DOHH2 (cell line): Measurements from ENCODE around the gene ARNT2.

Source experiments
- EZH2phosphoT487 ChIP-seq: fragments of 200-600 bp; sonication (generic); IDR thresholded peaks from 2 replicates; pipeline ENCODE4 v1.6.1; 2017; ENCODE audit warnings: borderline replicate concordance, mild to moderate bottlenecking, antibody characterized with exemption, low read length, moderate library complexity, mixed read lengths
- TF ChIP-seq, protein P1 (sequence below): fragments of 200-600 bp; sonication (generic); IDR thresholded peaks from one replicate; pipeline ENCODE4 v1.5.1; 2014; ENCODE audit warnings: antibody characterized with exemption, mild to moderate bottlenecking, low read depth, low read length; ENCODE audit not compliant: poor library complexity, severe bottlenecking

DNA sequence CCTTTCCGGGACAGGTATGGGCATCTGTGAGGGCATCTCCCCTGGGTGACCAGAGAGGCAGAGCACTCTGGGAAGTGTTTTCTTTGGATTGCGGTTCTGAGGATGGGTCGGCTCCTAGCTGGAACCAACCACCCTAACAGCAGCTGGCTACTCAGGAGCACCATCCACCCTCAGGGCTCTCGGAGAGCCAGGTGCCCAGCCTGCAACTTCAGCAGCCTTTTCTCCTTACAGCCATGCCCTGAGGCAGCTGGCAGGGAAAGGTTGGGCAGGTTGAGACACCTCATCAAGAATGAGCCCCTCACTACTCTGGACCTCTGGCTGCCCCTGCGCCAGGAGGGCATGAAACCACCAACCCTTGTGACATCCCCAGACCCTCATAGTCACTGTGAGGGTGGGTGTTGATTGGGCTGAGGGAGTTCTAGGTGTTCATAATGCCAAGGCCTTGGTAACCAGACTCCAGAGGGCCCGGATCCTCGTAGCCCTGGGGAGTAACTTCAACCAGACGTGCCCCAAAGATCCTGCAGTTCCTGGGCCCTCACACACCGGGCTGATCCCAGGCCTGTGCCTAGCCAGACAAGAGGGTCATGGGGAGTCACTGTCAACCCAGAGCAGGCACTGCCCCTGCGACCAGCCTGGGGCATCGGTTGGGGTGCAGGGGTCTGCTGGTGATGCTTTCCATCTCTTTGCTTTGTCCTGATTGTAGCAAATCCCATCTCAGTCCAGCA is 176.5 kb downstream of the ARNT2 start:
- TF ChIP-seq, protein P1, sequence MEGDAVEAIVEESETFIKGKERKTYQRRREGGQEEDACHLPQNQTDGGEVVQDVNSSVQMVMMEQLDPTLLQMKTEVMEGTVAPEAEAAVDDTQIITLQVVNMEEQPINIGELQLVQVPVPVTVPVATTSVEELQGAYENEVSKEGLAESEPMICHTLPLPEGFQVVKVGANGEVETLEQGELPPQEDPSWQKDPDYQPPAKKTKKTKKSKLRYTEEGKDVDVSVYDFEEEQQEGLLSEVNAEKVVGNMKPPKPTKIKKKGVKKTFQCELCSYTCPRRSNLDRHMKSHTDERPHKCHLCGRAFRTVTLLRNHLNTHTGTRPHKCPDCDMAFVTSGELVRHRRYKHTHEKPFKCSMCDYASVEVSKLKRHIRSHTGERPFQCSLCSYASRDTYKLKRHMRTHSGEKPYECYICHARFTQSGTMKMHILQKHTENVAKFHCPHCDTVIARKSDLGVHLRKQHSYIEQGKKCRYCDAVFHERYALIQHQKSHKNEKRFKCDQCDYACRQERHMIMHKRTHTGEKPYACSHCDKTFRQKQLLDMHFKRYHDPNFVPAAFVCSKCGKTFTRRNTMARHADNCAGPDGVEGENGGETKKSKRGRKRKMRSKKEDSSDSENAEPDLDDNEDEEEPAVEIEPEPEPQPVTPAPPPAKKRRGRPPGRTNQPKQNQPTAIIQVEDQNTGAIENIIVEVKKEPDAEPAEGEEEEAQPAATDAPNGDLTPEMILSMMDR, result no peak
- no peak for TF ChIP-seq EZH2phosphoT487
